Measurements from ENCODE around the gene CHRNA4.

GRCh38 chr20:63403403-63404105 is 42.4 kb upstream of the CHRNA4 start:
- TF ChIP-seq CTCF (IDR thresholded peaks at IDR 0.05; ENCODE audit: low read depth, low read length, poor library complexity, severe bottlenecking) (no peak), EZH2phosphoT487 (IDR thresholded peaks at IDR 0.05; ENCODE audit: borderline replicate concordance, low read length) (no peak)

Data from DOHH2 (cell line).